Measurements from ENCODE around the gene WDR4.
"Not testable (repeated sequence)": the region's sequence is repeated elsewhere in the genome, so short reads cannot be mapped to it uniquely, and the experiment has no call there.

Gene WDR4

DNA sequence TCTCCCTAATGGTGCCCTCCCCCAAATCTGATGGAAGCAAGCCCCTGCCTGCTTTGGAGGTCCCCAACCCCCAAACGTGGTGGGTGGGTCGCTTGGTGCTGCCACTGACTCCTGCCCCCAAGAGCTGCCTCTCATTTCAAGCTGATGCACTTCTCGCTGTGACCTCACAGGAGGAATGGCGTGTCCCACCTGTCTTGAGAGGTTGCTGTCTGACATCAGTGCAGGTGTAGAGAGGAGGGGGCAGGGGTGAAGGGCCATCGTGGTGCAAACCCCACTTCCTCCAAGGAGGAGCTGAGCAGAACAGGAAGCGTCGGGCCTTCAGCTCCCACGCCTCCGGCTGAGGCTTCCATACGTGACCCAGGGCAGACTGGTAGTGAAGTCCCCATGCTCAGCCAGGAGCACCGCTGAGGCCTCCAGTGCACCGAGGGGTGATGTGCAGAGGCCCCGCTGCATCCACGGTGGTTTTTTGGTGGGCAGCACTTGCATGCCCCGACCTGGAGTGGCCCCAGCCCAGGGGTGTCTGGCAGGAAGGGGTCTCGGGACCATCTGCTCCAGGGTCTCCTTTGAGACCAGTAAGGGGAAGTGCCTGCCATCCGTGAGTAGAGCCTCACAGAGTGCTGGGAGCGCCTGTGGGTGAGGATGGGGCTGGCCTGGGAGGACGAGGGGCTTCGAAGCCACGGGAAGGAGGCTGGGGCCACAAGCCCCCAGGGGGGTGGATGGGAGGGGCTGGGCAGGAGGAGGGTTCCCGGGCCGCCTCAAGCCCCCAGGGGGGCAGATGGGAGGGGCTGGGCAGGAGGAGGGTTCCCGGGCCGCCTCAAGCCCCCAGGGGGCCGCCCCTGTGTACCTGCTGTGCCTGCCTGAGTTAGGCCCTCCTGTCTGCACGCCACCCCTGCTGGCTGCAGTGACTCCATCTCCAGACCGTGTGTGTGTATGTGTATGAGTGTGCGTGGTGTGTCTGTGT is 39.8 kb downstream of the WDR4 start:
- DNase-seq (ENCODE audit: low read depth) = no peak

DNA sequence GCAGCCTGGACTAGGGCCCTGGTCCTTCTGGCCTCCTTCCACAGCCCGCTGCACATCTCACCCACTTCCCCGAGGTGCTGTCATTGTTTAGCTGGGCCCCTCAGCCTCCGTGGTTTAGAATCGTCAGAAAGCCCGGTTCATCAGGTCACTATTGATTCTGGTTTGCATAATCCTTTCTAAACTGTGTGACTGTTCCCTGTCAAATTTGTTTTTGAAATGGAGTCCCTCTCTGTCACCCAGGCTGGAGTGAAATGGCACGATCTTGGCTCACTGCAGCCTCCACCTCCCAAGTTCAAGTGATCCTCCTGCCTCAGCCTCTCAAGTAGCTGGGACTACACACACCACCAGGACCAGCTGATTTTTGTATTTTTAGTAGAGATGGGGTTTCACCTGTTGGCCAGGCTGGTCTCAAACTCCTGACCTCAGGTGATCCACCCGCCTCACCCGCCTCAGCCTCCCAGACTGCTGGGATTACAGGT is 41.1 kb downstream of the WDR4 start:
- not testable (repeated sequence) for DNase-seq (ENCODE audit: low read depth)

DNA sequence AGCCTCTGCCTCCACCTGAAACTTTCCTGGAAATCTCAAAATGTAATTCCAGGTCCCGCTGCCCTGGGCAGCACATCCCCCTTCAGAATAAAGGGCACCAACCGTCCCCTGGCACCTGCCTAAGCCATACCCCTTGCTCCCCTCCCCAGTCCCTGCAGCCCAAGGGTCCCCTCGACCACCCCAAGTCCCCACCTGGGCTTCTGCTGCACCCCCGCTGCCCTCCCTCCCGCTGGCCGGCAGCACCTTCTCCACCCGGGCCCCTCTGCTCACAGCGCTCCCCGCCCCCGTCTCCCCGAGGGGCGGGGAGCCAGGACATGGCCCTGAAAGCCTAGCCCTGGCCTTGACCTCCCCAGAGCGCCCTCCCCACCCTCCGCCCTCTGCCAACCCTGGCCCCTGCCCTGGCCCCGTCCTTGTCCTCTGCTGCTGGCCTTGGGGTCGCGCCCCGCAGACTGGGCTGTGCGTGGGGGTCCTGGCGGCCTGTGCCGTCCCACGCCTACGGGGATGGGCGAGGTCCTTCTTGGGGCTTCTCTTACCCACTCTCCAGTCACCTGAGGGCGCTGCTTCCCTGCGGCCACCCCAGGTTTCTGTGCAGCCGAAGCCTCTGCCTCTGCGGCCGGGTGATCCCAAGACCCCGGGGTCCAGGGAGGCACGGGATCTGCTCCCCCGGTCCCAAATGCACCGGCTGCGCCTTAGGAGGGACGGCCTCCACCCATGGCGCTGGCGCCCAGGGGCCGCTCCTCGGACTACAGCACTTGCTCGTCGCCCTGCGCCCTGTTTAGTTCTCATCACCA is 41.7 kb downstream of the WDR4 start:
- no peak for DNase-seq (ENCODE audit: low read depth)

DNA sequence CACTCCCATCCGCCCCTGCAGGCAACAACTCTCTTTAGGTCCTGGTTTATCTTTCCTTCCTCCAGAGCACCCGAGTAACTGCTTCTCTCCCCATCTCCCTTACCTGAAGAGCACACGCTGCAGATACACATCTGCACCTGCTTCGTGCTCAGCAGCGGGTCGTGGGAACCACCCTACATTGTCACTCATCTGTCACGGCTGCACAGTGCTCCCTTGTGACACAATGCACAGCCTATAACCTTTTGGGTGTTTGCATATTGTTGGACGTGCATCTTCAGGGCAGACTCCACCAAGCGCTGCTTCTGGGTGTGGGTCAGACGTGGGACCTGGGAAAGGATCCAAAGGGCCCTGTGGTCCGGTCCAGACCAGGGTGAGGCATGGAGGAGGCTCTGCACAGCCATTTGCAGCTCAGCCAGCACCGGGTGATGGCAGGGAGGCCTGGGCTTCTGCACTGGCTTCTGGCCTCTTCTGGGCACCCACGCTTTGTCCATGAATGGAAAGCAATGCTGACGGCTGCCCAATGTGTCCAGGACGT is 42.5 kb downstream of the WDR4 start:
- DNase-seq (ENCODE audit: low read depth) = no peak

GRCh38 chr21:42836402-42836666 is 43.0 kb downstream of the WDR4 start:
- DNase-seq (ENCODE audit: low read depth) = no peak

GRCh38 chr21:42835611-42836401 is 43.5 kb downstream of the WDR4 start:
- DNase-seq (ENCODE audit: low read depth) = no peak

GRCh38 chr21:42835211-42835610 is 44.1 kb downstream of the WDR4 start:
- no peak for DNase-seq (ENCODE audit: low read depth)

DNA sequence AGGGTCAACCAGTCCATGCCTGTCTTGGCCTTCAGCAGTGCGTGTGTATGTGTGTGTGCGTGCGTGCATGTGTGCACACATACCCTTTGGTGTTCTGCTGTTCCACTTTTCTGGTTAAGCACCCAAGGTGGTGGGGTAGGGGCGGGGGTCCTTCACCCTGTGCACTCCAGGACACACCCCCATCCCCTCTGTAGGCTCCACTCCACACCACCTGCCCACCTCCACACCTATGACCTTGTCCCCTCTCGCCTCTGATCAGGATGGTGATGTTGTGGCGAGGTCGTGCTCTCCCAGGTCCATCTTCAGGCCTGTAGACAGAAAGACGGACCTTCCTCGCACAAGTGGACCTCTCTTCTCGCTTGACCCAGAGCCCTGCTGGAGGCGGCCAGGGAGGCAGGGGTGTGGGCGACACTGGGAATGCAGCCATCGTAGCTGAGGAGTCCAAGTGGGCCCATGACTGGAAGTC is 44.6 kb downstream of the WDR4 start:
- DNase-seq (ENCODE audit: low read depth) = no peak

DNA sequence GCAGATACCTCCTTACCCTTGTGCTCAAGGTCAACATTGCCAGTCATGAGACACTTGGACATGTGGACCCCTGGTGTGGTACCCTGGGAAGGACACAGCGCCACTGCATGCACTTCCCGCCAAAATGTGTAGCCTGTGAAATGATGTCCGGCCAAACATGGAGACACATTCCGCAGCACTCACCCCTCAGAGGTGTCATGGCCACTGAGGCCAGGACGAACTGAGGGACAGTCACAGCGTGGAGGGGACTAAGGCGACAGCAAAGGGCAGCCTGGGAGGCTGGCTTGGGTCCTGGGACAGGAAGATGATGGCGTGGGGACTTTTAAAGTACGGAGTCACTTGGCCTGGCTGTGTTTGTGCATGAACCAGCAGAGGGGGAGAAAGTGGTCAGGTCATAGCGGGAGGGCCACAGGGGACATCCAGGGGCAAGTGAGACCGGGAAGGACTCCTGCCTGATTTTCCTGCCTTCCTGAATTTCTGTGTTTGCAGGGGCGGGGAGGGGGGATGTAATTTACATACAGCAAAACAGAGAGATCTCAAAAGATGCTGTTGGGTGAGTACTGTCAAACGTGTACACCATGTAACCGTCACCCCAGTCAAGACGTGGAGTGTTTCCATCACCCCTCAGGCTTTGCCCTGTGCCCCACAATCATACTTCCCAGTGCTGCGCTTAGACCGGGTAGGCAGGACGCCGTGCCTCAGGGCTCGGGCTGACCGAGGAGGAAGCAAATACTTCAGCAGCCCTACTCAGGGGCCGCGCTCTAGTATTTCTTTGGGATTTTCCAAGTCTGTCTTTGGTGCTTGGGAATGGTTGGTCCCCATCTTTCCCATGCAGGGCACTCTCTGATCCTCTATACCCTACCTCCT is 45.2 kb downstream of the WDR4 start:
- DNase-seq (ENCODE audit: low read depth) = no peak

DNA sequence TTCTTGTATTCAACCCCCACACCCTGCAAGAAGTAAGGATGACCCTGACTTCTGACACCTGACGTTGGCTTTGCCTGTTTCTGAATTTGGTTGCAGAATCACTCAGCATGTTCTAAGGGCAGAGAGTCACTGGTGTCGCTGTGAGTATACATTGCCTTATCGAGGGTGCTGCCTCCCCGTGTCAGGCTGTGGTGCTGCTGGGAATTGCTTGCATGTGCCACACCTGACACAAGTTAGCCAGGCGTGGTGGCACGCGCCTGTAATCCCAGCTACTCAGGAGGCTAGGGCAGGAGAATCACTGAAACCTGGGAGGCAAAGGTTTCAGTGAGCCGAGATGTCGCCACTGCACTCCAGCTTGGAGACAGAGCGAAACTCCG is 45.9 kb downstream of the WDR4 start:
- peak; percentile 35 for DNase-seq (ENCODE audit: low read depth)

DNA sequence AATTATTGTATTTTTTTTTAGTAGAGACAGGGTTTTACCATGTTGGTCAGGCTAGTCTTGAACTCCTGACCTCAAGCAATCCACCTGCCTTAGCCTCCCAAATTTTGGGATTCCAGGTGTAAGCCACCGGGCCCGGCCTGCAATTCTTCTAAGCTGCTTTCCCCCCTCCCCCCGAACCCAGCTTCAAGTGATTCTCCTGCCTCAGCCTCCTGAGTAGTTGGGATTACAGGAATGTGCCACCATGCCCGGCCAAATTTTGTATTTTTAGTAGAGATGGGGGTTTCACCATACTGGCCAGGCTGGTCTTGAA is 47.1 kb downstream of the WDR4 start:
- not testable (repeated sequence) for DNase-seq (ENCODE audit: low read depth)

DNA sequence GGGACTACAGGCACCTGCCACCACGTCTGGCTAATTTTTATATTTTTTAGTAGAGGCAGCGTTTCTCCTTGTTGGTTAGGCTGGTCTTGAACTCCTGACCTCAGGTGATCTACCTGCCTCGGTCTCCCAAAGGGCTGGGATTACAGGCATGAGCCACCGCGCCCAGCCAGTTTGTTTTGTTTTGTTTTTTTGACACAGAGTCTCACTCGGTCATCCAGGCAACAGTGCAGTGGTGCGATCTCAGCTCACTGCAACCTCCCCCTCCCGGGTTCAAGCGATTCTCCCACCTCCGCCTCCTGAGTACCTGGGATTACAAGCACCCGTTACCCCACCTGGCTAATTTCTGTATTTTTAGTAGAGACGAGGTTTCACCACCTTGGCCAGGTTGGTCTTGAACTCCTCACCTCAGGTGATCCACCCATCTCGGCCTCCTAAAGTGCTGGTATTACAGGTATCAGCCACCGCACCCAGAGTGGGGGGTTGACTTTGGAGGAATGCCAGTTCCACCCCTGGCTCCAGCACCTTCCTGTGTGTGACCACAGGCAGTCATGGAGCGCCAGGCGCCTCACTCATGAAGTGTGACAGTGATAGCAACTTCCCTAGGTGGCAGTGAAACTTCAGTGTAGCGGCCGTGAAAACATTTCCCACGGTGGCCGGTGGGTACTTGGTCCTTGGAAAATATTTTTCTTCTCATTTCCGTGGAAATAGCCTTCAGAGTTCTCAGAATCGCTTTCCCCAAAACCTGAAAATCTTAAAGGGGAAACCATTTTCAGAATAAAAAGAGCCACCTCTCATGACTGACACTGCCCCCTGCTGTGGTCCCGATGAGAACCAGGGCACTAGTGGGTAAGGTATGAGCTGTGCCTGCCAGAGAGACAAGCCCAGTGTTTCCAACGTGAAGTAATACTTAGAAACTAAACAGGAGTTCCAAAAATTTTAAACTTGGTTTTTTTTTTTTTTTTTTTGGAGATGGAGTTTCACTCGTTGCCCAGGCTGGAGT is 48.6 kb downstream of the WDR4 start:
- DNase-seq (ENCODE audit: low read depth) = no peak

- DNase-seq (ENCODE audit: low read depth) = no peak
Measured at GRCh38 chr21:42829954-42830353, 49.4 kb downstream of the WDR4 start.

DNA sequence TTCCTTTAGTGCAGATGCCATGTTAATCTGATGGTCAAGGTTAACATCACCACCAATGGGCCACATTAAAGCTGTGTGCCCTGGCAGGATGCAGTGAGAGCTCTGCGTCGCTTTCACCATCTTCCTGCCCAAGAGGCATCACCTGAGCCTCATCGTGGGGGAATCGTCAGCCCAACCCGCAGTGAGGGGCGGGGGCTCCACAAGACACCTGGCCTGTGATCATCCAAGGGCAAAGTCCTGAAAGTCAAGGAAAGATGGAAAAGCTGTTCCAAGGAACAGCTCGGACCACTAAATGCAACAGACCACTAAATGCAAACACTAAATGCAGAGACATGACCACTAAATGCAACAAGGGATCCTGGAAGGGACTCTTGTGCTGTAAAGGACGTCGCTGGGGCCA is 49.9 kb downstream of the WDR4 start:
- DNase-seq (ENCODE audit: low read depth) = no peak

DNA sequence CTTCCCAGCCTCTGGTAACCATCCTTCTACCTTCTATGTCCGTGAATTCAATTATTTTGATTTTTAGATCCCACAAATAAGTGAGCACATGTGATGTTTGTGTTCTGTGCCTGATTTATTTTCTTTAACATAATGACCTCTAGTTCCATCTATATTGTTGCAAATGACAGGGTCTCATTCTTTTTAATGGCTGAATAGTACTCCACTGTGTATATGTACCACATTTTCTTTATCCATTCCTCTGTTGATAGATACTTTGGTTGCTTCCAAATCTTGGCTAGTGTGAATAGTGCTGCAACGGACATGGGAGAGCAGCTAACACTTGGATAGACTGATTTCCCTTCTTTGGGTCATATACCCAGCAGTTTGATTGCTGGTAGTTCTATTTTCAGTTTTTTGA is 51.8 kb downstream of the WDR4 start:
- no peak for DNase-seq (ENCODE audit: low read depth)

DNA sequence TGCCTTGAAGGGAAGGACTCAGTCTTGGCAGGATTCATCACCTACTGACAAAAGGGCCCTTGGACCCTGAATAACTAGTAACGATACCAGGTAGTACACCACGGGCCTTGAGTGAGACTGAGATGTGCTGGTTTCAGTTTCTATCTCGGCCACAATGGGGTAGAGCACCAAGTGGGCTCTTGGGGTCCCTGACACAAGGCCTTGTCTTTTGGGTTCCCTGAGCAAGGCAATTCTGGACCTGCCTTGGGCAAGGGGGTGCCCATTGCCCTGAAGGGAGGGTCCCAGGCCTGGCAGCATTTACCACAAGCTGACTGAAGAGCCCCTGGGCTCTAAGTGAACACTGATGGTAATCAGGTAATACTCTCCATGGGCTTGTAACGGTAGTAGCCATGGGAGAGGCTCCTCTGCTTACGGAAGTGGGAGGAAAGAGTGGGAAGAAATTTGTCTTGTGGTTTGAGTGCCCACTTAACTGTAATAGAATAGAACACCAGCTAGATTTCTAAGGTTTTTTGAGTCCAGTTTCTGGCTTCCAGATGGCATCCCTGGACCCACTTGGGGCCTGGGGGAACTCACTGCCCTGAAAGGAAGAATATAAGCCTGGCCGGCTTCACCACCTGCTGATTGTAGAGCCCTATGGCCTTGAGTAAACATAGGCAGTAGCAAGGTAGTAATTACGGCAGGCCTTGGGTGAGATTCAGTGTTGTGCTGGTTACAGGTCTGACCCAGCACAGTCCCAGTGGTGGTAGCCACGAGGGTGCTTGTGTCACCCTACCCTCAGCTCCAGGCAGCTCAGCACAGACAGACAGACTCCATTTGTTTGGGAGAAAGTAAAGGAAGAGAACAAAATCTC is 58.5 kb downstream of the WDR4 start:
- no peak for DNase-seq (ENCODE audit: low read depth)

GRCh38 chr21:42819861-42820615 is 59.3 kb downstream of the WDR4 start:
- no peak for DNase-seq (ENCODE audit: low read depth)

DNA sequence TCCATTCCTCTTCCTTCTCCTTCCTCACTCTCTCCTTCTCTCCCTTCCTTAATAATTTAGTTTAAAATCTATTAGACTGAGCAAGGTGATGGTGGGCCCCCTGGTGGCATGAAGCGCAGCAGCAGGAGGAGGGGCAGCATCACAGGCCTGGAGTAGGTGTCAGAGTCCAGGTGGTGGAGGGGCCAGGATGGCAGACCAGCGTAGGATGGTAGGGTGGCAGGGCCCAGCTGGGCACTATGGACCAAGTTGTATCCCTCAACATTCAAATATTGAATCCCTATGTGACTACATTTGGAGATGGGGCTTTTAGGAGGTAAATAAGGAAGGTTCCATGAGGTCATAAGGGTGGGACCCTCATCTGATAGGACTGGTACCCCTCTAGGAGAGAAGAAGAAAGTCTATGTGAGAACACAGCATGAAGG is 61.0 kb downstream of the WDR4 start:
- DNase-seq (ENCODE audit: low read depth) = no peak

Data from CMK (cell line).